ENCODE data around the gene TMEM88. TPM values are rescaled to one million over a fixed set of nuclear protein-coding genes. Genes with fewer than 3 reads are reported as not detected.

Gene TMEM88
- 10 to 100 TPM in 1 of 2 donors, 1 to 10 TPM in 1; 6.3 to 11.2 TPM for total RNA-seq
- 10 to 100 TPM; 11.5 to 19.6 TPM for polyA plus RNA-seq
- long read RNA-seq, donor 1, transcript TMEM88-201 (2 exons, 875 nt), result major isoform, 15 of 18 reads
- long read RNA-seq, donor 1, partial matches to known transcripts, result 0 of 18 reads
- long read RNA-seq, donor 1, other reads (novel, unspliced or antisense), result 0 of 18 reads
- long read RNA-seq, donor 2, partial matches to known transcripts, result 0 of 1 reads
- long read RNA-seq, donor 2, other reads (novel, unspliced or antisense), result 0 of 1 reads
- long read RNA-seq, donor 3, partial matches to known transcripts, result 0 of 7 reads
- long read RNA-seq, donor 3, other reads (novel, unspliced or antisense), result 0 of 7 reads
- long read RNA-seq, donor 4, transcript TMEM88-201 (2 exons, 875 nt), result major isoform, 8 of 10 reads
- long read RNA-seq, donor 4, partial matches to known transcripts, result 0 of 10 reads
- long read RNA-seq, donor 4, other reads (novel, unspliced or antisense), result 0 of 10 reads
- long read RNA-seq, donor 5, transcript TMEM88-202 (2 exons, 510 nt), result minor isoform, 7 of 16 reads
- long read RNA-seq, donor 5, transcript TMEM88-201 (2 exons, 875 nt), result major isoform, 9 of 16 reads
- long read RNA-seq, donor 5, partial matches to known transcripts, result 0 of 16 reads
- long read RNA-seq, donor 5, other reads (novel, unspliced or antisense), result 0 of 16 reads

- Histone ChIP-seq H3K9ac (ENCODE audit: insufficient read depth in 1 of 2, low read length in 2 of 2) (no peak within 1 kb of the TSS), H3K36me3 (ENCODE audit: control insufficient read depth in 4 of 4, insufficient read depth in 4 of 4, low read length in 4 of 4) (peaks cover 0 to 28% (median 24%) of the 10 kb centered on the region in 4 donors), H3K4me1 (ENCODE audit: control insufficient read depth in 5 of 5, insufficient read depth in 5 of 5, low read length in 5 of 5) (peaks cover 3 to 37% (median 6%) of the 10 kb centered on the region in 5 donors), H3K9me3 (ENCODE audit: control insufficient read depth in 4 of 4, insufficient read depth in 3 of 4, low read length in 3 of 4) (no peaks in the 10 kb centered on the region), H3K4me3 (peak within 1 kb of the TSS; percentile 14), H3K27me3 (ENCODE audit: control insufficient read depth in 3 of 3, insufficient read depth in 3 of 3, low read length in 2 of 3) (no peaks in the 10 kb centered on the region), H3K27ac (ENCODE audit: low read depth in 1 of 2, low read length in 1 of 2) (peak within 1 kb of the TSS; percentile 69 to 87)
- TF ChIP-seq CTCF (IDR thresholded peaks at IDR 0.05; ENCODE audit: control extremely low read depth, extremely low read depth), result no peak
- DNase-seq (peak in 2 of 3 donors; percentile 25 to 48), ATAC-seq (ENCODE audit: insufficient read depth, low FRiP score) (no peak)
- 64 to 66% methylated on average over 57 of the region's 57 CpGs for WGBS, 2 donors
Observed at GRCh38 chr17:7854851-7855659, at the start of gene TMEM88. Gene TMEM88 (plus strand): TSS chr17:7855066. CDS start chr17:7855075, 9 bp downstream.

DNA sequence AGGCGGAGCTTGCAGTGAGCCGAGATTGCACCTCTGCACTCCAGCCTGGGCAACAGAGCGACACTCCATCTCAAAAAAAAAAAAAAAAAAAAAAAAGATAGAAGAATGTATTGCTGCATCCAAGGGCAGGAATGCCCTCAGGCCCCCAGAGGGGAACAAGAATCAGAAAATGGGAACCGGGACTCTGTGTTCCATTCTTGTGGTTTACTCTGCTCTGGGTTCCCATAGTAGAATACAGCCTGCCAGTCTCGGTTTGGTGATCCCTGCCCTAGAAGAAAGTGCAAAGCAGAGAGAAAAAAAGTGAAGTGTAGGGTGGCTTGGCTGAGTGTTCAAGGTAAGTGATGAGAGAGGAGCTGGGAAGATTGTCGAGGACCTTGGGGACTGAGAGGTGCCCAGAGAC, 48.3 kb upstream of the TMEM88 start:
- Histone ChIP-seq H3K9me3 (ENCODE audit: control insufficient read depth in 4 of 4, insufficient read depth in 3 of 4, low read length in 3 of 4) (no peaks in the 10 kb centered on the region), H3K36me3 (ENCODE audit: control insufficient read depth in 4 of 4, insufficient read depth in 4 of 4, low read length in 4 of 4) (no peaks in the 10 kb centered on the region), H3K9ac (ENCODE audit: insufficient read depth in 1 of 2, low read length in 2 of 2) (no peak overlapping the region), H3K4me3 (no peak overlapping the region), H3K27ac (ENCODE audit: low read depth in 1 of 2, low read length in 1 of 2) (no peak overlapping the region), H3K4me1 (ENCODE audit: control insufficient read depth in 5 of 5, insufficient read depth in 5 of 5, low read length in 5 of 5) (peaks cover 0 to 6% (median 0%) of the 10 kb centered on the region in 5 donors), H3K27me3 (ENCODE audit: control insufficient read depth in 3 of 3, insufficient read depth in 3 of 3, low read length in 2 of 3) (no peaks in the 10 kb centered on the region)
- no peak for ATAC-seq (ENCODE audit: insufficient read depth, low FRiP score)
- 63 to 79% methylated on average over 5 to 6 of the region's 6 CpGs for WGBS, 2 donors
- no peak for DNase-seq
- no peak for TF ChIP-seq CTCF (IDR thresholded peaks at IDR 0.05; ENCODE audit: control extremely low read depth, extremely low read depth)

- H3K4me3 ChIP-seq, result no peak overlapping the region
- no peaks in the 10 kb centered on the region for H3K36me3 ChIP-seq (ENCODE audit: control insufficient read depth in 4 of 4, insufficient read depth in 4 of 4, low read length in 4 of 4)
- no peaks in the 10 kb centered on the region for H3K27me3 ChIP-seq (ENCODE audit: control insufficient read depth in 3 of 3, insufficient read depth in 3 of 3, low read length in 2 of 3)
- peaks cover 0 to 6% (median 0%) of the 10 kb centered on the region in 5 donors for H3K4me1 ChIP-seq (ENCODE audit: control insufficient read depth in 5 of 5, insufficient read depth in 5 of 5, low read length in 5 of 5)
- no peak for ATAC-seq (ENCODE audit: insufficient read depth, low FRiP score)
- TF ChIP-seq CTCF (IDR thresholded peaks at IDR 0.05; ENCODE audit: control extremely low read depth, extremely low read depth), result no peak
- no peak overlapping the region for H3K9ac ChIP-seq (ENCODE audit: insufficient read depth in 1 of 2, low read length in 2 of 2)
- H3K9me3 ChIP-seq (ENCODE audit: control insufficient read depth in 4 of 4, insufficient read depth in 3 of 4, low read length in 3 of 4), result no peaks in the 10 kb centered on the region
- no peak overlapping the region for H3K27ac ChIP-seq (ENCODE audit: low read depth in 1 of 2, low read length in 1 of 2)
- no peak for DNase-seq
- 92 to 95% methylated on average over 21 of the region's 21 CpGs for WGBS, 2 donors
Observed at GRCh38 chr17:7807206-7807605, 47.7 kb upstream of the TMEM88 start.
